HFFc6 (cell line): ENCODE measurements around the gene MAP9. TPM values are rescaled to one million over a fixed set of nuclear protein-coding genes. Genes with fewer than 3 reads are reported as not detected.
"Not testable (repeated sequence)": the region's sequence is repeated elsewhere in the genome, so short reads cannot be mapped to it uniquely, and the experiment has no call there.

ENCODE experiments used
- DNase-seq: peaks from one replicate; pipeline ENCODE4 v3.0.0-alpha.2; 2018
- H3K27ac Mint-ChIP-seq: 2 replicates; pipeline ENCODE4 v1.8.0; 2020; ENCODE audit warnings: mild to moderate bottlenecking, mixed read lengths
- H3K27me3 Mint-ChIP-seq: 2 replicates; pipeline ENCODE4 v1.8.0; 2021; ENCODE audit warnings: mild to moderate bottlenecking, moderate library complexity, mixed read lengths; ENCODE audit not compliant: insufficient read depth
- H3K36me3 Mint-ChIP-seq: 2 replicates; pipeline ENCODE4 v1.8.0; 2021; ENCODE audit warnings: low read depth, mixed read lengths
- H3K4me1 Mint-ChIP-seq: 2 replicates; pipeline ENCODE4 v1.8.0; 2020; ENCODE audit warnings: low read depth, mixed read lengths
- H3K4me3 Mint-ChIP-seq: 2 replicates; pipeline ENCODE4 v1.8.0; 2020; ENCODE audit warnings: mild to moderate bottlenecking, moderate library complexity, mixed read lengths
- H3K9me3 Mint-ChIP-seq: 2 replicates; pipeline ENCODE4 v1.8.0; 2020; ENCODE audit warnings: mild to moderate bottlenecking, mixed read lengths
- CTCF ChIP-seq: fragments of 200-600 bp; sonication (generic); IDR thresholded peaks from 2 replicates; pipeline ENCODE4 v1.5.0; 2021; ENCODE audit warnings: antibody characterized with exemption, mild to moderate bottlenecking
- total RNA-seq, 6 experiments: library from RNA; stranded (reverse); fragmentation: NEBNext Ultra II Directional; extraction: Animal tissue kit (Norgen Biotek cat#: 25700); gene quantifications; 2 replicates in 1 of 6; 3 replicates in 5 of 6; pipeline ENCODE4 v1.2.3, GENCODE V29; 2021

The MAP9 gene
- total RNA-seq, 6 experiments from 2014 or later: 5.9 to 12.1 (median 7.0) TPM

GRCh38 chr4:155322782-155323181 is 54.0 kb downstream of the MAP9 start:
- Mint-ChIP-seq H3K4me1 (no peaks in the 10 kb centered on the region), H3K36me3 (no peaks in the 10 kb centered on the region), H3K4me3 (no peak overlapping the region), H3K27me3 (no peaks in the 10 kb centered on the region; the same call in 1 of the 2 replicates), H3K9me3 (peaks cover 7% of the 10 kb centered on the region; the same call in 1 of the 2 replicates), H3K27ac (no peak overlapping the region)
- TF ChIP-seq CTCF: no peak
- DNase-seq: no peak

GRCh38 chr4:155321006-155321405 is 55.8 kb downstream of the MAP9 start:
- H3K27me3 Mint-ChIP-seq: no peaks in the 10 kb centered on the region; the same call in 1 of the 2 replicates
- H3K4me1 Mint-ChIP-seq: no peaks in the 10 kb centered on the region
- H3K36me3 Mint-ChIP-seq: no peaks in the 10 kb centered on the region
- TF ChIP-seq CTCF: no peak
- no peak overlapping the region for H3K27ac Mint-ChIP-seq
- DNase-seq: no peak
- no peak overlapping the region for H3K4me3 Mint-ChIP-seq
- H3K9me3 Mint-ChIP-seq: peaks cover 7% of the 10 kb centered on the region; the same call in 1 of the 2 replicates

- no peak overlapping the region for H3K4me3 Mint-ChIP-seq
- H3K27ac Mint-ChIP-seq: no peak overlapping the region
Measured at GRCh38 chr4:155319516-155319915, 57.2 kb downstream of the MAP9 start.

GRCh38 chr4:155312027-155312426 is 64.7 kb downstream of the MAP9 start:
- H3K27me3 Mint-ChIP-seq, DNase-seq, H3K4me3 Mint-ChIP-seq, H3K36me3 Mint-ChIP-seq, H3K4me1 Mint-ChIP-seq, H3K9me3 Mint-ChIP-seq, H3K27ac Mint-ChIP-seq: not testable (repeated sequence)

More at GRCh38 chr4:155319516-155319915, 57.2 kb downstream of the MAP9 start:
- Mint-ChIP-seq H3K36me3 (no peaks in the 10 kb centered on the region), H3K27me3 (no peaks in the 10 kb centered on the region), H3K4me1 (no peaks in the 10 kb centered on the region), H3K9me3 (peaks cover 8% of the 10 kb centered on the region)
- no peak for DNase-seq
- TF ChIP-seq CTCF: no peak

- Mint-ChIP-seq H3K36me3 (no peaks in the 10 kb centered on the region), H3K27me3 (no peaks in the 10 kb centered on the region)
- TF ChIP-seq CTCF: no peak
Measured at GRCh38 chr4:155307731-155308277, 69.0 kb downstream of the MAP9 start.

GRCh38 chr4:155305619-155306018 is 71.1 kb downstream of the MAP9 start:
- H3K4me3 Mint-ChIP-seq: no peak overlapping the region
- H3K9me3 Mint-ChIP-seq: peaks cover 5% of the 10 kb centered on the region
- no peaks in the 10 kb centered on the region for H3K4me1 Mint-ChIP-seq
- no peak overlapping the region for H3K27ac Mint-ChIP-seq
- H3K36me3 Mint-ChIP-seq: no peaks in the 10 kb centered on the region
- H3K27me3 Mint-ChIP-seq: no peaks in the 10 kb centered on the region
- no peak for TF ChIP-seq CTCF
- no peak for DNase-seq

More at GRCh38 chr4:155307731-155308277, 69.0 kb downstream of the MAP9 start:
- Mint-ChIP-seq H3K9me3 (peaks cover 5% of the 10 kb centered on the region), H3K4me1 (no peaks in the 10 kb centered on the region), H3K4me3 (no peak overlapping the region), H3K27ac (no peak overlapping the region)
- DNase-seq: no peak
